Glomerular visceral epithelial cell (primary cell): Measurements from ENCODE around the gene C2CD2L.

ENCODE experiments used
- DNase-seq: peaks from one replicate; pipeline ENCODE4 v3.0.0-alpha.2; 2016; ENCODE audit errors: extremely low spot score

Gene C2CD2L

DNA sequence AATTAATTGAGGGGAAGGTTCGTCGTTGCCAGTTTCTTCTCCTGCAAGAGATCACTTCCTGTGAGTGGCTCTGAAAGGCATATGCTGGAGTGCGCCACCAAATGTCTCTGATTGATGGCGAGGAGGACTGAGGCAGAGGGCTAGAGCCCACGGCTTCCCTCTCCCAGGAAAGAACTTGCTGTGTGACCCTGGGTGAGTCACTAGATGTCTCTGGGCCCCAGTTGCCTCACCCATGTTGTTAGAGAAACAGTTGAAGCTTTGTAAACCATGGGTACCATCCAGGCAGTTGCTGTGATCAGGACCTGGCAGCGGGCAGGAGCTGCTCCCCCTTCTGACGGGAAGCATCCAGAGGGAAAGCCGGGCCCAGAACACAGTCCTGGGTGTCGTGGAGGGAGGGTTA is 44.9 kb downstream of the C2CD2L start:
- DNase-seq = no peak

DNA sequence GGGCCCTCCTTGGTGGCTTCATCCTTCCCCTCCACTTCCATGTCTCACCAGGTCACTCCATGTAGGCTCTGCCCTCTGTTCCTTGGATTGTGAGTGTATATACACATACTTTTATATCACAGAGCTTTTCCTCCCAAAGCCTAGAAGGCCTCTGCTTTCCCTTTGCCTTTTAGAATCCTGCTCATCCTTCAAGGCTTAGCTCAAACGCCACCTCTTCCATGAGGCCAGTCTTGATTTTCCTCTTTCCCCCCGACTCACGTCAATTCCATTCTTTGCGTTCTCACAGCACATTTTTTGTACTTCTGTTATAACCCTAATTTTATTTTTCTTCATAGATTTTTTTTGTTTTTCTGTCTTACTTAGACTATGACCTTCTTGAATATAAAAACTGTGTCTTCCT is 45.5 kb downstream of the C2CD2L start:
- DNase-seq = no peak

DNA sequence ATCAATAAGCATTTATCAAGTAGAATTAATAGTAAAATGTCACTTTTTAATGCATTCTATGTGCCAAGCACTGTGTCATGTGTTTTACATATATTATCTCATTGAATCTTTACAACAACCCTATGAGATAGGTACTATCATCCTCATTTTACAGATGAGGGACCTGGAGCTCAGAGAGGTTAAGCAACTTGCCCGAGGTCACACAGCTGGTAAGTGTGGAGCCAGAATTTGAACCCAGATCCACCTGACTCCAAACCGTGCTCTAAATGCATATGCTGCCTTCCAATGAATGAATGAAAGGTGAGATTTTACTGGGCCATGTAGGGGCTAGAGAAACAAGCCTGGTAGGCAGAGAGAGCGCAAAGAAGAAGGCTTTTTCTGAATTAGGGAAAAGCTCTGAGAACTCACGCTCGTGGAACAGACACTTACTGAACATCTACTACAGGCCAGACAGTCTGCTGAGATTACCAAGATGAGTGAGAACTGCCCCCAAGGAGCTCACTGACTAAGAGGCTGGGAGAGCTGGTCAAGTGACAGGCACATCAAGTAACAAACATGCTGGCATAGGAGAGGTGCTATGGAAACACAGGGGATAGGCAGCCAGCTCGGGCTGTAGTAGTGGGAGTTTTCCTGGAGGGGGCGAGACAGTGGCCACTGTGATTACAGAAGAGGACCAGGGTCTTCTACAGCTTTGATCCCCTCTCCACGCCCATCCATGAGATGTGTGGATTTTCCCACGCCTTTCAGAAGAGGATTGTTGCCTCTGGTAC is 46.1 kb downstream of the C2CD2L start:
- DNase-seq = no peak

DNA sequence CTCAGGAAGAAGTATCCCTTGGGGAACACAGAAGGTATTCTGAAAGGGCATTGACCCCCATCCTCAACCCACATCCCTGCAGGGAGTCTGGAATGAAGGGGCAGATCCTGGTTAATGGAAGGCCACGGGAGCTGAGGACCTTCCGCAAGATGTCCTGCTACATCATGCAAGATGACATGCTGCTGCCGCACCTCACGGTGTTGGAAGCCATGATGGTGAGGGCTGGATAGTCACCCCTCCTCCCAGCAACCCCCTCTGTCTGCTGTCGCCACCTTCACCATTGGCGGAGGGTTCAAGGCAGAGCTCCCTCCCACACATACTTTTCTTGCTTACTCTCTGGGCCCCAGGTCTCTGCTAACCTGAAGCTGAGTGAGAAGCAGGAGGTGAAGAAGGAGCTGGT is 47.0 kb downstream of the C2CD2L start:
- no peak for DNase-seq

DNA sequence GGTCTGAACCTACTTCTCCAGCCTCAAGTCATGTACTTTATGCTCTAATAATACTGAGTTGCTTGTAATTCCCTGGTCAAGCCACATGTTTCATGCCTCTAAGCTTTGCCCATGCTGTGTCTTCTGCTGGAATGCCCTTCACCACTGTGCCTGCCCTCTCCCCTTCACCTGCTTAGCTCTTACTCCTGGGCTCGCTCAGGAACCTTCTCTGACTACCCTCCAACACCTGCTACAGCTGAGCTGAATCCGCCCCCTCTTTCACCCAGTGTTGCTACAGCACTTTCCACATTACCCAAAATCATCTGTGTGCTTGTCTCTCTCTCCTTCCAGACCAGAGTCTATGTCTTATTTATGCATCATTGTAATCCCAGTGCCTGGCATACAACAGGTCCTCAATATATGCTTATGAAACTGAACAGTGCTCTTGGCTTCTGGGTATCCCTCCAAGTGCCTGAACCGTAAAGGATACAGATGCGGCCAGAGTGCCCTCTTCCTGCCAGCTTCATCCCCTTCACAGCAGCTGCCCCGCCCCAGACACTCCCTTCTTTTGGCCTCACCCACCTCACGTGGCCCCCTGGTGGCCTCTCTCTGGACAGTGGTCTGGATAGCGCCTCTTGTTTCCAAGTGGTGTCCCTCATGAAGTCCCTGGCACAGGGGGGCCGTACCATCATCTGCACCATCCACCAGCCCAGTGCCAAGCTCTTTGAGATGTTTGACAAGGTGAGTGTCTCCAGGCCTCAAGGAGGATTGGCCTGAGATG is 48.8 kb downstream of the C2CD2L start:
- no peak for DNase-seq

DNA sequence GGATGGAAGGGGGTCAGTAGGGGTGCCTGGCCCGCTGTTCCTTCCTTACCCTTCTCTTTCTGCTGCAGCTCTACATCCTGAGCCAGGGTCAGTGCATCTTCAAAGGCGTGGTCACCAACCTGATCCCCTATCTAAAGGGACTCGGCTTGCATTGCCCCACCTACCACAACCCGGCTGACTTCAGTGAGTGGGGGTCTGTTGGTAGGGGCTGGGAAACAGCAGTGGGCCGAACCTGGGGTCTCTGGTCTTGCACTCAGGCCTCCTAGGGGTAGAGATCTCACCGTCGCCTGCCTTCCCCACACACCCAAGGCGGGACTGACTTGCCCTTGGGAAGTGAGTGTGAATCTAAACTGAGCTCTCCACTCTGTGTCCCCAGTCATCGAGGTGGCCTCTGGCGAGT is 49.4 kb downstream of the C2CD2L start:
- no peak for DNase-seq

DNA sequence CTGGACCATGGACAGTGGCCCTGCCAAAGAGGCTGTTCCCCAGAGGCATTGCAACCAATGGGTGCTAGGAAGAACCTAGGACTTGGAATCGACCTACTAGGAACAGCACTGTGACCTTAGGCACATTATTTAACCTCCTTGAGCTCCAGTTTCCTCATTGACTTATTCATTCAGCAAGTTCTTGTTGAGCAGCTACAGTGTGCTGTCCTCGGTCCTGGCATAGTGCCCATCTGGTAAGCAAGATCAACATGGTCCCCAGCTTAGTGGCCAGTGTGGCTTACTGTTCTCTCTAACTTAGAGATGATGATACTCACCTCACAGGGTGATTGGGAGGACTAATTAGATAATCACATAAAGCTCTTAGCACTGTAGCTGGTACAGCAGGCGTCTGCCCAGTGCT is 49.9 kb downstream of the C2CD2L start:
- no peak for DNase-seq

DNA sequence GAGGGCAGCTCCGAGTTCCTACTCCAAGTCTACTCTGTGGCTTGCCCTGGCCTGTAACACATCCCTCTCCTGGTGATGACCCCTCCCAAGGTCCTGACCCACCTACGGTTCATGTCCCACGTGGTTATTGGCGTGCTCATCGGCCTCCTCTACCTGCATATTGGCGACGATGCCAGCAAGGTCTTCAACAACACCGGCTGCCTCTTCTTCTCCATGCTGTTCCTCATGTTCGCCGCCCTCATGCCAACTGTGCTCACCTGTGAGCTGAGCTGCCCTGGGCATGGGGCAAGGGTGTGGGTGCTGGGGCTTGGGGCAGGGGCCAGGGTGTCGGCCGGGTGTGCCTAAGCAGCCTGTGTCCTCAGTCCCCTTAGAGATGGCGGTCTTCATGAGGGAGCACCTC is 51.3 kb downstream of the C2CD2L start:
- DNase-seq = no peak

DNA sequence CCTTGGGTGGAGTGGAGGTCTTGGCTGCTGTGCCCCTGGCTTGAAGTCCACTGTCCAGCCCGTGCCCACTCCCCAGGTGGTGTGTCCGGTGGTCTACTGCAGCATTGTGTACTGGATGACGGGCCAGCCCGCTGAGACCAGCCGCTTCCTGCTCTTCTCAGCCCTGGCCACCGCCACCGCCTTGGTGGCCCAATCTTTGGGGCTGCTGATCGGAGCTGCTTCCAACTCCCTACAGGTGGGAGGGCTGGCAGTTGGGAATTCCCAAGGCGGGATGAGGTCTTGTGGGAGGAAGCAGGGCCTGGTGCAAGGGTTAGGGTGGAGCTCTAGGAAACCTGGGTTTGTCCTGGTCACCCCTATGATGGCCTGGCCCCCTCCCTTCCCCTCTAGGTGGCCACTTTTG is 53.0 kb downstream of the C2CD2L start:
- DNase-seq = no peak

DNA sequence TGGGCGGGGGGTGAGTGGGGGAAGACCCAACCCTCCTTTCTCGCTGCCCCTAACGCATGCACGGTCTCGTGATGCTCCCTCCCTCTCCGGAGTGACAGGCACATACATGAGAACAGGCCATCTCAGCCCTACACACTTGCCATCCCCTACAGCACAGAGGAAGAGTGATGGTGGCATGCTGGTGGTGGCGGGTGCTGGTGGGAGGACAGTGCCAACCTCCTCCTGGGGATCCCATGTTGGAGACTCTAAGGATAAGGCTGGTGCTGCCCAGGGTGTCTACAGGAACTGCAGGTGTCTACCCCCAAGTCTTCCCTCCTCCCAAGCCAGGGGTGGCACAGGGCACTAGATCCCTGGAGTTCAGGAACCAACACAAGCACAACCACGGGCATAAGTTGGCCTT is 54.7 kb downstream of the C2CD2L start:
- no peak for DNase-seq

DNA sequence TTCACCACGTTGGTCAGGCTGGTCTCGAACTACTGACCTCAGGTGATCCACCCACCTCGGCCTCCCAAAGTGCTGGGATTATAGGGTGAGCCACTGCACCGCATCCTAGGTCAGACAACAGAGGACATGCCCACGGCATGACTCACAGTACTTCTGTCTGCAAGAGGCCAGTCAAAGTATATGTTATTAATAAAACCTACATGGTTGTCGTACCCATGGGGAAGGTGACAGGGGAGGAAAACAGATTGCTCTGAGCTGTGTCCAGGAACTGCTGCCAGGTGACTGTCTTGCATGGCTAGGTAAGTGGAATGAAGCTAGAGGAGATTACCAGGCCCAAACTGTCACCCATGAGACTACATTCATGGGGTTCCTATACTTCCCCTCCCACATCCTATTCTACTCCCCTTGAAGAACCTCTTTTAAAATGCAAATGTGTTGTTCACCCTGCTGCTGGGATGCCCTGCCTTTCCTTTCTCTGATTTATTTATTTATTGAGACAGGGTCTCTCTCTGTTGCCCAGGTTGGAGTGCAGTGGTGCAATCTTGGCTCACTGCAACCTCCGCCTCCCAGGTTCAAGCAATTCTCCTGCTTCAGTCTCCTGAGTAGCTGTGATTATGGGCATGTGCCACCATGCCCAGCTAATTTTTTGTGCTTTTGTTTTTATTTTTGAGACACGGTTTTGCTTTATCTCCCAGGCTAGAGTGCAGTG is 59.4 kb downstream of the C2CD2L start:
- peak; percentile 87 for DNase-seq

DNA sequence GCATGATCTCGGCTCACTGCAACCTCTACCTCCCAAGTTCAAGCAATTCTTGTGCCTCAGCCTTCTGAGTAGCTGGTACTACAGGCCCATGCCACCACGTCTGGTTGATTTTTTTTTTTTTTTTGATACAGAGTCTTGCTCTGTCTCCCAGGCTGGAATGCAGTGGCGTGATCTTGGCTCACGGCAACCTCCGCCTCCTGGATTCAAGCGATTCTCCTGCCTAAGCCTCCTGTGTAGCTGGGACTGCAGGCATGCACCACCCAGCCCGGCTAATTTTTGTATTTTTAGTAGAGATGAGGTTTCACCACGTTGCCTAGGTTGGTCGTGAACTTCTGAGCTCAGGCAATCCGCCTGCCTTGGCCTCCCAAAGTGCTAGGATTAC is 59.9 kb downstream of the C2CD2L start:
- DNase-seq = peak; percentile 19

DNA sequence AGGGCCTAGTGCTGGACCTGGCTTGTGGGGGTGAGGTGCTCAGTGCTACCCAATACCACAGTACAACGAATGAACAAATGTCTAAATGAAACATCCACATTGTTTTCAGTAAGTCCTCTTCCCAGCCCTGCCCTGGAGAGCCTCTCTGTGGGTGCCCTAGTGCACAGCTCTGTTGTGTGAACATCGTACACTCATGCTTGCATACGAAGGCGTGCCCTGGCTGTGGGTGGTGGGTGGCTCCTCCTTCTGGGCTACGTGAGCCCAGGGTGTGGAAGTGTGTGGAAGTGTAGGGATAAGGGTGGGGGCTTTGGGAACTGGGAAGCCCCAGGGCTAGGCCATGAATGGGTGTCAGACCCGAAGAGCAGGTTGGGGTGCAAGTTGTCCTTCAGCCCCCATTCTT is 60.8 kb downstream of the C2CD2L start:
- no peak for DNase-seq
